Left lung (tissue), 10 donors: ENCODE measurements around the gene ZBTB7B. TPM values are rescaled to one million over a fixed set of nuclear protein-coding genes. Genes with fewer than 3 reads are reported as not detected.

Source experiments
- ATAC-seq: fragments of 200-7000 bp; cut with Tn5 transposase; one replicate; pipeline ENCODE4 v1.9.1; 2020; ENCODE audit warnings: moderate library complexity
- DNase-seq, 4 donors: peaks; one replicate each; pipeline ENCODE4 v3.0.0-alpha.2; 2013 to 2020
- H3K27ac ChIP-seq, 2 donors: fragments of 200-600 bp; sonication (generic) in 1 of 2; one replicate each; pipeline versions ENCODE4 v1.5.0 to v1.8.0; 2020 to 2021
- H3K27me3 ChIP-seq, 2 donors: fragments of 200-600 bp; sonication (generic) in 1 of 2; one replicate each; pipeline versions ENCODE4 v1.5.0 to v1.8.0; 2020 to 2021
- H3K36me3 ChIP-seq, 2 donors: fragments of 200-600 bp; sonication (generic) in 1 of 2; one replicate each; pipeline versions ENCODE4 v1.5.0 to v1.8.0; 2020 to 2021
- H3K4me1 ChIP-seq, 2 donors: fragments of 200-600 bp; one replicate each; pipeline ENCODE4 v1.8.0; 2021
- H3K4me3 ChIP-seq, 2 donors: fragments of 200-600 bp; sonication (generic) in 1 of 2; one replicate each; pipeline versions ENCODE4 v1.5.0 to v1.8.0; 2020 to 2021; ENCODE audit warnings: mild to moderate bottlenecking in 1 of 2
- H3K9me3 ChIP-seq, 2 donors: fragments of 200-600 bp; sonication (generic) in 1 of 2; one replicate each; pipeline versions ENCODE4 v1.5.0 to v1.8.0; 2020 to 2021
- intact Hi-C, 2 donors: fragments of 100-400 bp; cut with DNase I; formaldehyde crosslinking; loops; one replicate each; pipeline versions ENCODE4 v1.11.2 to v1.14.2; 2022
- polyA plus RNA-seq, 6 donors: library from polyadenylated mRNA; unstranded; fragments of 120-200 nt; gene quantifications; one replicate each; pipeline ENCODE4 v1.2.1, GENCODE V29; 2013; ENCODE audit not compliant: insufficient read length in 6 of 6
- total RNA-seq, 2 donors: library from RNA; stranded (reverse); fragmentation: NEBNext Ultra II Directional; extraction: Animal tissue kit (Norgen Biotek cat#: 25700); gene quantifications; one replicate each; pipeline ENCODE4 v1.2.1, GENCODE V29; 2021
- TF ChIP-seq, protein P1 (sequence below), 2 donors: fragments of 200-600 bp; sonication (generic) in 1 of 2; IDR thresholded peaks; one replicate each; pipeline versions ENCODE4 v1.5.0 to v1.8.0; 2021; ENCODE audit warnings: antibody characterized with exemption in 2 of 2
- donor health status: DM: no; HTN: yes; CAD: no.
- donor health status: DM: no; HTN: no; CAD: no.

The ZBTB7B gene
- total and polyA plus RNA-seq, 8 donors: 14.4 to 104 (median 19.0) TPM

GRCh38 chr1:154962156-154962749 is 40.3 kb upstream of the ZBTB7B start:
- no peaks in the 10 kb centered on the region for H3K9me3 ChIP-seq
- H3K4me1 ChIP-seq: peaks cover 14 to 59% of the 10 kb centered on the region in 2 donors
- peak overlapping the region; percentile 79 to 90 for H3K4me3 ChIP-seq
- peak overlapping the region; percentile 97 to 98 for H3K27ac ChIP-seq
- intact Hi-C loops: no loop called here
- H3K36me3 ChIP-seq: peaks cover 0 to 65% of the 10 kb centered on the region in 2 donors
- no peak for DNase-seq
- TF ChIP-seq, protein P1, sequence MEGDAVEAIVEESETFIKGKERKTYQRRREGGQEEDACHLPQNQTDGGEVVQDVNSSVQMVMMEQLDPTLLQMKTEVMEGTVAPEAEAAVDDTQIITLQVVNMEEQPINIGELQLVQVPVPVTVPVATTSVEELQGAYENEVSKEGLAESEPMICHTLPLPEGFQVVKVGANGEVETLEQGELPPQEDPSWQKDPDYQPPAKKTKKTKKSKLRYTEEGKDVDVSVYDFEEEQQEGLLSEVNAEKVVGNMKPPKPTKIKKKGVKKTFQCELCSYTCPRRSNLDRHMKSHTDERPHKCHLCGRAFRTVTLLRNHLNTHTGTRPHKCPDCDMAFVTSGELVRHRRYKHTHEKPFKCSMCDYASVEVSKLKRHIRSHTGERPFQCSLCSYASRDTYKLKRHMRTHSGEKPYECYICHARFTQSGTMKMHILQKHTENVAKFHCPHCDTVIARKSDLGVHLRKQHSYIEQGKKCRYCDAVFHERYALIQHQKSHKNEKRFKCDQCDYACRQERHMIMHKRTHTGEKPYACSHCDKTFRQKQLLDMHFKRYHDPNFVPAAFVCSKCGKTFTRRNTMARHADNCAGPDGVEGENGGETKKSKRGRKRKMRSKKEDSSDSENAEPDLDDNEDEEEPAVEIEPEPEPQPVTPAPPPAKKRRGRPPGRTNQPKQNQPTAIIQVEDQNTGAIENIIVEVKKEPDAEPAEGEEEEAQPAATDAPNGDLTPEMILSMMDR (IDR thresholded peaks at IDR 0.05): no peak
- ATAC-seq: peak; percentile 39
- no peaks in the 10 kb centered on the region for H3K27me3 ChIP-seq

GRCh38 chr1:154962795-154963330 is 39.7 kb upstream of the ZBTB7B start:
- no peaks in the 10 kb centered on the region for H3K9me3 ChIP-seq
- H3K4me1 ChIP-seq: peaks cover 14 to 59% of the 10 kb centered on the region in 2 donors
- H3K27ac ChIP-seq: peak overlapping the region; percentile 97 to 98
- H3K27me3 ChIP-seq: no peaks in the 10 kb centered on the region
- DNase-seq (no peak), ATAC-seq (no peak)
- peak overlapping the region; percentile 79 to 90 for H3K4me3 ChIP-seq
- intact Hi-C loops: no loop called here
- H3K36me3 ChIP-seq: peaks cover 0 to 71% of the 10 kb centered on the region in 2 donors
- TF ChIP-seq, protein P1 (IDR thresholded peaks at IDR 0.05): no peak

- H3K27me3 ChIP-seq: no peaks in the 10 kb centered on the region
- H3K4me3 ChIP-seq: no peak overlapping the region
- no peak overlapping the region for H3K27ac ChIP-seq
- peaks cover 14 to 56% of the 10 kb centered on the region in 2 donors for H3K4me1 ChIP-seq
- TF ChIP-seq, protein P1 (IDR thresholded peaks at IDR 0.05): no peak
- ATAC-seq: no peak
- no peak for DNase-seq
- intact Hi-C loops: no loop called here
- H3K9me3 ChIP-seq: no peaks in the 10 kb centered on the region
- H3K36me3 ChIP-seq: peaks cover 0 to 70% of the 10 kb centered on the region in 2 donors
These were observed 39.0 kb upstream of the ZBTB7B start for GRCh38 chr1:154963643-154964042.

GRCh38 chr1:154964359-154964758 is 38.2 kb upstream of the ZBTB7B start:
- DNase-seq: no peak
- TF ChIP-seq, protein P1 (IDR thresholded peaks at IDR 0.05): no peak
- H3K4me3 ChIP-seq: no peak overlapping the region
- H3K36me3 ChIP-seq: peaks cover 0 to 70% of the 10 kb centered on the region in 2 donors
- ATAC-seq: no peak
- peaks cover 21 to 62% of the 10 kb centered on the region in 2 donors for H3K4me1 ChIP-seq
- H3K9me3 ChIP-seq: no peaks in the 10 kb centered on the region
- intact Hi-C loops: no loop called here
- H3K27me3 ChIP-seq: no peaks in the 10 kb centered on the region
- H3K27ac ChIP-seq: no peak overlapping the region

DNA sequence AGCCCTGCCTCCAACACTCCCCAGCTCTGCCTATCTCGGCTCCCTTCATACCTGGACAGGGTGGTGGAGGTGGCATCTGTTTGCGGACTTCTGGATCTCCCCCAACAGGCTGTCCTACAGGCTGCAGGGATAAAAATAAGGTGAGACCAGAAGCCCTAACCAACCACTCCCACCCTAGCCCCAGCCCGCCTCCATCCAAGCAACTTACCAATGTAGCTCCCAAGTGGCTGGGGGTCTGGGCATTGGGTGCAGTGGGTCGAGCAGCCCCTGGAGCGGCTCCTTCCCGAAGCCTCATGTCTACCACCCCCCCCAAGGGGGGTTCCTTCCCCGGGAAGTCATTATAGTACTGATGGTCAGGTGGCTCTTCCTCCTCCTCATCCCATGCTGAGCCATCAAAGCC is 36.5 kb upstream of the ZBTB7B start:
- ATAC-seq: no peak
- intact Hi-C loops: no loop called here
- Histone ChIP-seq H3K4me1 (peaks cover 28 to 68% of the 10 kb centered on the region in 2 donors), H3K4me3 (no peak overlapping the region), H3K27me3 (no peaks in the 10 kb centered on the region), H3K9me3 (no peaks in the 10 kb centered on the region), H3K27ac (no peak overlapping the region), H3K36me3 (peaks cover 0 to 67% of the 10 kb centered on the region in 2 donors)
- no peak for DNase-seq
- TF ChIP-seq, protein P1 (IDR thresholded peaks at IDR 0.05): no peak
